ENCODE results near the gene GGA1.

GGA1 gene

GRCh38 chr22:37676736-37677492 lies 68.3 kb downstream of the GGA1 start:
- DNase-seq: peak; percentile 95 to 96

- no peak for DNase-seq
These were observed 68.9 kb downstream of the GGA1 start for GRCh38 chr22:37677493-37677974.

GRCh38 chr22:37678372-37678771 lies 69.7 kb downstream of the GGA1 start:
- no peak for DNase-seq

GRCh38 chr22:37679670-37680069 lies 71.0 kb downstream of the GGA1 start:
- no peak for DNase-seq

- DNase-seq: no peak
These were observed 71.7 kb downstream of the GGA1 start for GRCh38 chr22:37680191-37680851.

- no peak for DNase-seq
These were observed 72.4 kb downstream of the GGA1 start for GRCh38 chr22:37681001-37681424.

- peak; percentile 80 to 86 for DNase-seq
These were observed 73.0 kb downstream of the GGA1 start for GRCh38 chr22:37681556-37682049.

Measured in activated T-cell treated with anti-CD3 and anti-CD28 coated beads, Interleukin-2, amount 50 U/mL, for 48 hours (primary cell).